Muscle layer of colon (tissue), 2 donors: ENCODE measurements around the gene NUP42.
"Not testable (repeated sequence)": the region's sequence is repeated elsewhere in the genome, so short reads cannot be mapped to it uniquely, and the experiment has no call there.

Experiments
- H3K27ac ChIP-seq: one replicate; pipeline ENCODE4 v1.7.0; 2013; ENCODE audit warnings: low read depth, mild to moderate bottlenecking, low read length, moderate library complexity
- H3K27me3 ChIP-seq, 2 donors: one replicate each; pipeline ENCODE4 v1.7.0; 2013; ENCODE audit warnings: low read length in 2 of 2, mild to moderate bottlenecking in 2 of 2; ENCODE audit not compliant: insufficient read depth in 2 of 2, control insufficient read depth in 1 of 2
- H3K36me3 ChIP-seq: one replicate; pipeline ENCODE4 v1.7.0; 2013; ENCODE audit warnings: mild to moderate bottlenecking, low read length; ENCODE audit not compliant: insufficient read depth
- H3K4me1 ChIP-seq: one replicate; pipeline ENCODE4 v1.7.0; 2013; ENCODE audit warnings: mild to moderate bottlenecking, low read length; ENCODE audit not compliant: insufficient read depth
- H3K4me3 ChIP-seq, 2 donors: one replicate each; pipeline ENCODE4 v1.7.0; 2013; ENCODE audit warnings: low read length in 2 of 2, low read depth in 1 of 2, mild to moderate bottlenecking in 1 of 2, moderate library complexity in 1 of 2
- H3K9ac ChIP-seq: one replicate; pipeline ENCODE4 v1.7.0; 2013; ENCODE audit warnings: low read length
- H3K9me3 ChIP-seq: one replicate; pipeline ENCODE4 v1.7.0; 2013; ENCODE audit warnings: mild to moderate bottlenecking, low read length
- donor health status: abdominal sarcoma.
- donor health status: Adenocarcinoma of cecum.

NUP42 gene

DNA sequence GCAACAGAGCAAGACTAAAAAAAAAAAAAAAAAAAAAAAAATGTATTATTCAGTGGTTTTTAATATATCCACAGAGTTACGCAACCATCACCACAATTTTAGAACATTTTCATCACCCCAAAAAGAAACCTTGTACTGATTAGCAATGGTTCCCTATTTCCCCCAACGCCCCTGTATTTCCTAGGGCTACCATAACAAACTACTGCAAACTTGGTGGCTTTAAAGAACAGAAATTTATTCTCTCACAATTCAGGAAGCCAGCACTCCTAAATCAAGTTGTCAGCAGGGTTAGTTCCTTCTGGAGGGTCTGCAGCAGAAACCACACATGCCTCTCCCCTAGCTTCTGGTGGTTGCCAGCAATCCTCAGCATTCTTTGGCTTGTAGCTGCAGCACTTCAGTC lies 5.9 kb upstream of the NUP42 start:
- Histone ChIP-seq H3K4me1 (peaks cover under 1% of the 10 kb centered on the region), H3K9ac (no peak overlapping the region), H3K27me3 (no peaks in the 10 kb centered on the region), H3K9me3 (no peaks in the 10 kb centered on the region), H3K27ac (no peak overlapping the region), H3K36me3 (peaks cover 5% of the 10 kb centered on the region), H3K4me3 (no peak overlapping the region)

DNA sequence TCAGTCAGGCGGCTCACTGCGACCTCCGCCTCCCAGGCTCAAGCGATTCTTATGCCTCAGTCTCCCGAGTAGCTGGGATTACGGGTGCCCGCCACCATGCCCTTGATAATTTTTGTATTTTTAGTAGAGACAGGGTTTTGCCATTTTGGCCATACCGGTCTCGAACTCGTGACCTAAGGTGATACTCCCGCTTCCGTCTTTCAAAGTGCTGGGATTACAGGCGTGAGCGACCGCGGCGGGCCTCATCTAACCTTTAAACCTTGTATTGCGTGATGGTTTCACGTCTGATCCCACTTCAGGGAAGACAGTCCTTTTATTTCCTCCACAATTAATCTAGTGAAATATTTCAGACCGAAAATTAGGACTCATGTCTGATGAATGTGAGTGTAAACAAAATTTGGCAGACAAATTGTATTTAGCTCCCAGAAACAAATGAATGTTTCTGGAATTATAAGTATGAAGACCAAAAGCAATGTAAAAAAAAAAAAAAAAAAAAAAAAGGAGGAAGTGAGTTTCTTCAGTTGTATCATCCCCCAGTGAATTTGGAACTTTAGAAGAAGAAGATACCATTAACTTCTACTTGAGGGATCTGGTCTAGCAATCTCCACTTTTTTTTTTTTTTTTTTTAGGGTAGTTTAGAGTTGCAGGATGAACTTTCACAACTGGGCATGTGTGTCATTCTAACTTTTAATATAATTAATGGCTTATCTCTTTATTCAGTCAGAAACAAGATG lies 1.6 kb downstream of the NUP42 start:
- Histone ChIP-seq H3K9ac (no peak overlapping the region), H3K27ac (no peak overlapping the region), H3K4me3 (no peak overlapping the region), H3K36me3 (peaks cover 9% of the 10 kb centered on the region), H3K27me3 (no peaks in the 10 kb centered on the region), H3K4me1 (peaks cover 20% of the 10 kb centered on the region), H3K9me3 (no peaks in the 10 kb centered on the region)

- Histone ChIP-seq H3K27ac (no peak overlapping the region), H3K36me3 (peaks cover 15% of the 10 kb centered on the region), H3K4me1 (peaks cover 20% of the 10 kb centered on the region), H3K27me3 (no peaks in the 10 kb centered on the region), H3K9ac (no peak overlapping the region), H3K4me3 (no peak overlapping the region), H3K9me3 (no peaks in the 10 kb centered on the region)
Measured at GRCh38 chr7:23184291-23184690, 2.4 kb downstream of the NUP42 start.

DNA sequence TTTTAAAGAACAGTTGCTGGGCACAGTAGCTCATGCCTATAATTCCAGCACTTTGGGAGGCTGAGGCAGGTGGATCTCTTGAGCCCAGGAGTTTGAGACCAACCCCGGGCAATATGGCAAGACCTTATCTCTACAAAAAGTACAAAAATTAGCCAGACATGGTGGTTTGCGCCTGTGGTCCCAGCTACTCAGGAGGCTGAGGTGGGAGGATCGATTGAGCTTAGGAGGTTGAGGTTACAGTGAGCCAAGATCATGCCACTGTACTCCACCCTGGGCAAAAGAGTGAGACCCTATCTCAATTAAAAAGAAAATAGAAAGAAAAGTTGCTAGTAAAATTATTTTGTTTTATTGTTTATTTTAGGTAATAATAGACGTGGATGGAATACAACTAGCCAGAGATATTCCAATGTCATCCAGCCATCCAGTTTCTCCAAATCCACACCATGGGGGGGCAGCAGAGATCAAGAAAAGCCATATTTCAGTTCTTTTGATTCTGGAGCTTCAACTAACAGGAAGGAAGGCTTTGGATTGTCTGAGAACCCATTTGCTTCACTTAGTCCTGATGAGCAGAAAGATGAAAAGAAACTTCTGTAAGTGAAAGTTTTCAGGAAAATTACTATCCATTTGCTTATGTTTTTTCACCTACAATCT lies 3.0 kb downstream of the NUP42 start:
- H3K27me3 ChIP-seq: no peaks in the 10 kb centered on the region
- H3K36me3 ChIP-seq: peaks cover 17% of the 10 kb centered on the region
- no peak overlapping the region for H3K27ac ChIP-seq
- H3K4me1 ChIP-seq: peaks cover 20% of the 10 kb centered on the region
- H3K4me3 ChIP-seq: no peak overlapping the region
- no peak overlapping the region for H3K9ac ChIP-seq
- H3K9me3 ChIP-seq: no peaks in the 10 kb centered on the region

DNA sequence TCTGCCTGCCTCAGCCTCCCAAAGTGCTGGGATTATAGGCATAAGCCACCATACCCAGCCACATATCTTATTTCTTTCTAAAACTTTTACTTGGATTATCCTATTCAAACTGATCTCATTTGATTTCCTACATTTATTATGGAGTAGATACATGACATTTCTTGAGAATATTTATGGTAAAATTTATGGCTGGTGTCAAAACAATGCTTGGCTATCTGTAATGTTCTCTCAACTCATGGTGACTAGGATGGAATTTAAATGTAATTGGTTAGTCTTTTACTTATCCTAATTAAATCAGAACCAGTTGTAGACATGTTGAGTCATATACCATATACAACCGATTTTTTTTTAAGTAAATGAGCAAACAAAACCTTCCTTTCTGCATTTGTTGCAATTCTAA lies 4.1 kb downstream of the NUP42 start:
- Histone ChIP-seq H3K27me3 (no peaks in the 10 kb centered on the region), H3K4me1 (peaks cover 18% of the 10 kb centered on the region), H3K9me3 (no peaks in the 10 kb centered on the region), H3K4me3 (no peak overlapping the region), H3K36me3 (peaks cover 17% of the 10 kb centered on the region), H3K27ac (no peak overlapping the region), H3K9ac (no peak overlapping the region)

DNA sequence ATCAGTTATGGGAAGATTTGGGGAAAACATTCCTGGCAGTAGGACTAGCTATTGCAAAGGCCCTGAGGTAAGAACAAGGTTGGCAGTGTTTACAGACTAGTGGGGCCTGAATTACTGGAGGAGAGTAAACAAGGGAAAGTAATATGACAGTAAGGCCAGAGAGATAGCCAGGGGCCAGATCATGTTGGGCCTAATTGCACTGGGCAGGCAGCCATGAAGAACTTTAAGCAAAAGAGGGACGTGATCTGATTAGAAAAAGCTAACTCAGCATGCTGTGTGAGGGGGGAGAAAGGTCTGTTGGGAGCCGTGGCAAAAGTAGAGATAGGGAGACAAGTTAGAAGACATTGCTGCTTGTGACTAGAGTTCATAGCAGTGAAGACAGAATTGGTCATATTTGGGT lies 9.2 kb downstream of the NUP42 start:
- Histone ChIP-seq H3K4me3 (no peak overlapping the region), H3K9ac (no peak overlapping the region), H3K36me3 (peaks cover 14% of the 10 kb centered on the region), H3K9me3 (no peaks in the 10 kb centered on the region), H3K27me3 (no peaks in the 10 kb centered on the region), H3K4me1 (no peaks in the 10 kb centered on the region), H3K27ac (no peak overlapping the region)

GRCh38 chr7:23193650-23194227 lies 11.9 kb downstream of the NUP42 start:
- H3K9ac ChIP-seq, H3K27ac ChIP-seq, H3K9me3 ChIP-seq, H3K27me3 ChIP-seq, H3K4me3 ChIP-seq: not testable (repeated sequence)
- peaks cover 14% of the 10 kb centered on the region for H3K4me1 ChIP-seq
- H3K36me3 ChIP-seq: peaks cover 11% of the 10 kb centered on the region

- H3K4me3 ChIP-seq: no peak overlapping the region
- peaks cover 22% of the 10 kb centered on the region for H3K36me3 ChIP-seq
- H3K4me1 ChIP-seq: peaks cover 14% of the 10 kb centered on the region
- H3K9ac ChIP-seq: no peak overlapping the region
- no peaks in the 10 kb centered on the region for H3K27me3 ChIP-seq
- no peaks in the 10 kb centered on the region for H3K9me3 ChIP-seq
- H3K27ac ChIP-seq: no peak overlapping the region
Measured at GRCh38 chr7:23196306-23196705, 14.5 kb downstream of the NUP42 start.

DNA sequence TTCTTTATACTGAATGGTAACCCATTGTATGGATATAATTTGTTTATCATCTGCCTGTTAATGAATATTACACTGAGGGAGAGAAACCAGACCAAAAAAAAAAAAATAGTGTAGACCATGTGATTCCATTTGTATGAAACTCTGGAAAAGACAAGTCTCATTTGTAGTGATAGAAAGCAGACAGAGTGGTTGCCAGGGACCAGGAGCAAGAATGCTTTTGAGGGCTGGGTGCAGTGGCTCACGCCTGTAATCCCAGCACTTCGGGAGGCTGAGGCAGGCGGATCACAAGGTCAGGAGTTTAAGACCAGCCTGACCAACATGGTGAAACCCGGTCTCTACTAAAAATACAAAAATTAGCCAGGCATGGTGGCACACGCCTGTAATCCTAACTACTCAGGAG lies 15.9 kb downstream of the NUP42 start:
- Histone ChIP-seq H3K4me1 (peaks cover 14% of the 10 kb centered on the region), H3K36me3 (peaks cover 22% of the 10 kb centered on the region)
- H3K27me3 ChIP-seq, H3K9me3 ChIP-seq, H3K27ac ChIP-seq, H3K9ac ChIP-seq, H3K4me3 ChIP-seq: not testable (repeated sequence)

DNA sequence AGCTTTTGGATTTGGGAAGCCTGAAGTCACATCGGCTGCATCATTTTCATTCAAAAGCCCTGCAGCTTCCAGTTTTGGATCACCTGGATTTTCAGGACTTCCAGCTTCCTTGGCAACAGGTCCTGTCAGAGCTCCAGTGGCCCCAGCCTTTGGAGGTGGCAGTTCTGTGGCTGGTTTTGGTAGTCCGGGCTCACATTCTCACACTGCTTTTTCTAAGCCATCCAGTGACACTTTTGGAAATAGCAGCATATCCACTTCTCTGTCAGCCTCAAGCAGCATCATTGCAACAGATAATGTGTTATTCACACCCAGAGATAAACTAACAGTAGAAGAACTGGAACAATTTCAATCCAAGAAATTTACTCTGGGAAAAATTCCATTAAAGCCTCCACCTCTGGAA lies 18.5 kb downstream of the NUP42 start:
- Histone ChIP-seq H3K9ac (no peak overlapping the region), H3K27me3 (no peaks in the 10 kb centered on the region), H3K36me3 (peaks cover 22% of the 10 kb centered on the region), H3K9me3 (no peaks in the 10 kb centered on the region), H3K27ac (no peak overlapping the region), H3K4me1 (peaks cover 14% of the 10 kb centered on the region), H3K4me3 (no peak overlapping the region)

DNA sequence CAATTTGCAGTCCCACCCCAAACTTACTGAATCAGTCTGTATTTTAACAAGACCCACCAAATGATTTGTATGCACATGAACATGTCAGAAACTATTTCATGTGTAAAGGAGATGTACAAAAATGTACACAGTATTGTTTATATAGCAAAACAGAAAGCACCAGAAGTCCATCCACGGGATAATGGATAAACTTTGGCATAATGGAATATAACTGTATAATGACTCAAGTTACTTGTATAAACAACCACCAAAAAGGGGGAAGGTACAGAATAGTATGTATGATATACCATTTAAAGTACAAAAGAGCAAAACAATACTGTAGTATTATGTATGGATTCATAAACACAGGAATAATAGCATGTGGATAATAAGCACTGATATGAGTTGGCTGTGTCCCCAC lies 22.4 kb downstream of the NUP42 start:
- H3K9me3 ChIP-seq: no peaks in the 10 kb centered on the region
- H3K36me3 ChIP-seq: peaks cover 15% of the 10 kb centered on the region
- no peaks in the 10 kb centered on the region for H3K27me3 ChIP-seq
- no peak overlapping the region for H3K27ac ChIP-seq
- no peaks in the 10 kb centered on the region for H3K4me1 ChIP-seq
- H3K4me3 ChIP-seq: no peak overlapping the region
- no peak overlapping the region for H3K9ac ChIP-seq

DNA sequence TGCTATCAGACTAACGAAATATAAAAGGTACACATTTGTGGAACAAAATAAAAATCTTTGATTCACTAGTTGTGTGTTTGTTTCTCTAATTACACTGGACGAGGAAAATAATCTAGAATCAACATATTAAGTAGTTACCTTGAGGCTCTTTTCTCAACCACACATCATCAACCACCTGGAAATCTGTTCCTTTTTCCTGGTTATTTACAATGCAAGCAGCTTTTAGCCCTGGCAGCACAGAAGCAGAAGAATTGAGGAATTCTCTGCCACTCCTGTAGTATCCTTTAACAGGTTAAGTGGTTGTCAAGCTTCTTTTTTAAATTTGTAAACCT lies 23.7 kb downstream of the NUP42 start:
- Histone ChIP-seq H3K27ac (no peak overlapping the region), H3K9me3 (no peaks in the 10 kb centered on the region), H3K27me3 (no peaks in the 10 kb centered on the region), H3K9ac (no peak overlapping the region), H3K4me1 (no peaks in the 10 kb centered on the region), H3K4me3 (peak overlapping the region in 1 of 2 donors; percentile 26), H3K36me3 (peaks cover 2% of the 10 kb centered on the region)
